ENCODE data around the gene KPNA6. TPM values are rescaled to one million over a fixed set of nuclear protein-coding genes. Genes with fewer than 3 reads are reported as not detected.

Gene KPNA6
- total RNA-seq, 1 donor from 2014 or later, result 60.3 TPM

DNA sequence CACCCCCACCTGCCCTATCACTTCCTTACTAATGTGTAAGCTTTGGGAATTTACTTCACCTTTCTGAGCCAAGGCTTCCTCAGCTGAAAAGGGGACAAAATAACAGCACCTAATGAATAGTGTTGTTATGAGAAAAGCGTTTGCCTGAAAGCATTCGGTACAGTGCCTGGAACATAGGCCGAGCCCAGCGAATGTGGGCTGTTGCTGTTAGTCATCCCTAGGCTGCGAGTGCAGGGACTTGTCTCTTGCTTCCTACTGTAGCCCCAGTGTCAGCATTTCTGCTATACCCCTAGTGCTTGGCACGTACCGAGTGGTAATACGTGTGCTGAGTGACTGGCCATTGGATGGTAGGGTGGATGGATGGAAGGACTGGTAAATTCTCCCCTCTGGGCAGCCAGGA lies 16.7 kb upstream of the KPNA6 start:
- CTCF ChIA-PET, result no interaction called here

GRCh38 chr1:32091591-32091990 lies 16.3 kb upstream of the KPNA6 start:
- TF ChIP-seq, protein P1, sequence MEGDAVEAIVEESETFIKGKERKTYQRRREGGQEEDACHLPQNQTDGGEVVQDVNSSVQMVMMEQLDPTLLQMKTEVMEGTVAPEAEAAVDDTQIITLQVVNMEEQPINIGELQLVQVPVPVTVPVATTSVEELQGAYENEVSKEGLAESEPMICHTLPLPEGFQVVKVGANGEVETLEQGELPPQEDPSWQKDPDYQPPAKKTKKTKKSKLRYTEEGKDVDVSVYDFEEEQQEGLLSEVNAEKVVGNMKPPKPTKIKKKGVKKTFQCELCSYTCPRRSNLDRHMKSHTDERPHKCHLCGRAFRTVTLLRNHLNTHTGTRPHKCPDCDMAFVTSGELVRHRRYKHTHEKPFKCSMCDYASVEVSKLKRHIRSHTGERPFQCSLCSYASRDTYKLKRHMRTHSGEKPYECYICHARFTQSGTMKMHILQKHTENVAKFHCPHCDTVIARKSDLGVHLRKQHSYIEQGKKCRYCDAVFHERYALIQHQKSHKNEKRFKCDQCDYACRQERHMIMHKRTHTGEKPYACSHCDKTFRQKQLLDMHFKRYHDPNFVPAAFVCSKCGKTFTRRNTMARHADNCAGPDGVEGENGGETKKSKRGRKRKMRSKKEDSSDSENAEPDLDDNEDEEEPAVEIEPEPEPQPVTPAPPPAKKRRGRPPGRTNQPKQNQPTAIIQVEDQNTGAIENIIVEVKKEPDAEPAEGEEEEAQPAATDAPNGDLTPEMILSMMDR (IDR thresholded peaks at IDR 0.05), result no peak
- DNase-seq, result no peak
- no peaks in the 10 kb centered on the region for H3K27me3 Mint-ChIP-seq
- no peaks in the 10 kb centered on the region for H3K4me1 Mint-ChIP-seq
- CTCF ChIA-PET, result no interaction called here
- H3K27ac Mint-ChIP-seq, result no peak overlapping the region
- POLR2A ChIA-PET, result no interaction called here
- ATAC-seq (ENCODE audit: low read depth), result no peak
- H3K9me3 Mint-ChIP-seq, result no peaks in the 10 kb centered on the region
- intact Hi-C loops (cut with micrococcal nuclease), result no loop called here
- H3K4me3 Mint-ChIP-seq, result no peak overlapping the region
- H3K36me3 Mint-ChIP-seq (ENCODE audit: low read depth), result peaks cover 51% of the 10 kb centered on the region

More for the DNA sequence above, 16.7 kb upstream of the KPNA6 start:
- Mint-ChIP-seq H3K27me3 (no peaks in the 10 kb centered on the region), H3K27ac (no peak overlapping the region), H3K9me3 (no peaks in the 10 kb centered on the region), H3K4me1 (no peaks in the 10 kb centered on the region), H3K36me3 (ENCODE audit: low read depth) (peaks cover 53% of the 10 kb centered on the region), H3K4me3 (no peak overlapping the region)
- TF ChIP-seq, protein P1 (IDR thresholded peaks at IDR 0.05), result no peak
- DNase-seq (no peak), ATAC-seq (ENCODE audit: low read depth) (no peak)
- intact Hi-C loops (cut with micrococcal nuclease), result no loop called here
- POLR2A ChIA-PET, result no interaction called here

- Mint-ChIP-seq H3K36me3 (ENCODE audit: low read depth) (peaks cover 67% of the 10 kb centered on the region), H3K9me3 (no peaks in the 10 kb centered on the region), H3K4me1 (no peaks in the 10 kb centered on the region), H3K4me3 (no peak overlapping the region), H3K27me3 (no peaks in the 10 kb centered on the region), H3K27ac (no peak overlapping the region)
- ChIA-PET POLR2A (no interaction called here), CTCF (no interaction called here)
- DNase-seq, result no peak
- TF ChIP-seq, protein P1 (IDR thresholded peaks at IDR 0.05), result no peak
- ATAC-seq (ENCODE audit: low read depth), result no peak
- intact Hi-C loops (cut with micrococcal nuclease), result no loop called here
Observed at GRCh38 chr1:32094746-32095521, 12.9 kb upstream of the KPNA6 start.

DNA sequence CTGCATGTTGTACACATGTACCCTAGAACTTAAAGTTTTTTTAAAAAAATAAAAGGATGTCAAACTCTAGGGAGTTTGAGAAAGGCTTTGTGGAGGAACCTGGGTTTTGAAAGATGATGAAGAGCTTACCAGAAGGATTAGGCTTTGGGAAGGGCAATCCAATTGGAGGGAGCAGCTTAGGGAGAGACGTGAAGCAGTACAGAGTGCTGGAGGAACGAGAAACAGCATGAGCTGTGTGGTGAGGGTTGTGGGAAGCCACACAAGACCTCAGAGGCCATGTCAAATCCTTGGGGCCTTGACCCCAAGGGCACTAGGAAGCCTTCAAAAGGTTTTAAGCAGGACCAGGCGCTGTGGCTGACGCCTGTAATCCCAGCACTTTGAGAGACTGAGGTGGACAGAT lies 8.4 kb upstream of the KPNA6 start:
- TF ChIP-seq, protein P1 (IDR thresholded peaks at IDR 0.05), result no peak
- Mint-ChIP-seq H3K4me1 (no peaks in the 10 kb centered on the region), H3K4me3 (no peak overlapping the region), H3K36me3 (ENCODE audit: low read depth) (peaks cover 67% of the 10 kb centered on the region), H3K27me3 (no peaks in the 10 kb centered on the region), H3K27ac (no peak overlapping the region), H3K9me3 (no peaks in the 10 kb centered on the region)
- CTCF ChIA-PET, result no interaction called here
- POLR2A ChIA-PET, result no interaction called here
- intact Hi-C loops (cut with micrococcal nuclease), result no loop called here
- no peak for DNase-seq
- ATAC-seq (ENCODE audit: low read depth), result no peak

DNA sequence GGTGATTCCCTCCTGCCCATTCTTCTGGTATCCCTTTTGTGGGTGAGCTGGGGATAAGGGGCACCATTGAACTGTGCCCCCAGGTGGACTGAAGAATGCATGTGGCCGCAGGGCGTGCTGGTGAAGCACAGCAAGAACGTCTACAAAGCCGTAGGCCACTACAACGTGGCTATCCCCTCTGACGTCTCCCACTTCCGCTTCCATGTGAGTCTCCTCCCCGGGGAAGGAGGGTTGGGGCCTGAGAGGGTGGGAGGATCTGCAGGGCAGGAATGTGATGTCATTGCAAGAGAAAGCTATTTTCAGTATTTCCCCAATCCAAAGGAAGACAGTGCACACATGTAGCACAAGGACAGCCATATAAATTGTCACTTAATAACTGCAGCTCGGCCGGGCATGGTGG lies 7.5 kb upstream of the KPNA6 start:
- ATAC-seq (ENCODE audit: low read depth) (no peak), DNase-seq (no peak)
- Mint-ChIP-seq H3K9me3 (no peaks in the 10 kb centered on the region), H3K27me3 (no peaks in the 10 kb centered on the region), H3K36me3 (ENCODE audit: low read depth) (peaks cover 58% of the 10 kb centered on the region), H3K27ac (no peak overlapping the region), H3K4me1 (no peaks in the 10 kb centered on the region), H3K4me3 (no peak overlapping the region)
- ChIA-PET POLR2A (no interaction called here), CTCF (no interaction called here)
- intact Hi-C loops (cut with micrococcal nuclease), result no loop called here
- TF ChIP-seq, protein P1 (IDR thresholded peaks at IDR 0.05), result no peak

Measured in activated B cell treated with CpG ODN at 0.5 μM for 24 hours (primary cell).